GM10248 (cell line): ENCODE measurements around the gene GOLGA7B.

ENCODE experiments used
- CTCF ChIA-PET: fragments of 300-600 bp; sonication (Branson Sonifier 250); formaldehyde crosslinking; extraction: SDS; loops from one replicate; lab custom pipeline; 2021; ENCODE audit warnings: antibody characterized with exemption; lab: Yijun Ruan, JAX
- POLR2A ChIA-PET: fragments of 350-650 bp; sonication (Branson Sonifier 250); formaldehyde crosslinking; extraction: SDS; loops from one replicate; lab custom pipeline; 2020; ENCODE audit warnings: antibody characterized with exemption; lab: Yijun Ruan, JAX
- DNase-seq: peaks from one replicate; pipeline ENCODE4 v3.0.0; 2012; ENCODE audit errors: extremely low spot score
- CTCF ChIP-seq: IDR thresholded peaks from 2 replicates; pipeline ENCODE4 v1.5.1; 2012; ENCODE audit warnings: mild to moderate bottlenecking, low read depth; ENCODE audit errors: extremely low read depth, missing control alignments, control extremely low read depth

GOLGA7B gene

GRCh38 chr10:97863808-97864207 is 14.2 kb downstream of the GOLGA7B start:
- DNase-seq = no peak
- no peak for TF ChIP-seq CTCF
- CTCF ChIA-PET = interaction anchor here (1.4 kb wide), 1 partner anchor 51 kb away, joined by 4 read pairs; no protein-coding TSS in a partner anchor
- POLR2A ChIA-PET = no interaction called here

DNA sequence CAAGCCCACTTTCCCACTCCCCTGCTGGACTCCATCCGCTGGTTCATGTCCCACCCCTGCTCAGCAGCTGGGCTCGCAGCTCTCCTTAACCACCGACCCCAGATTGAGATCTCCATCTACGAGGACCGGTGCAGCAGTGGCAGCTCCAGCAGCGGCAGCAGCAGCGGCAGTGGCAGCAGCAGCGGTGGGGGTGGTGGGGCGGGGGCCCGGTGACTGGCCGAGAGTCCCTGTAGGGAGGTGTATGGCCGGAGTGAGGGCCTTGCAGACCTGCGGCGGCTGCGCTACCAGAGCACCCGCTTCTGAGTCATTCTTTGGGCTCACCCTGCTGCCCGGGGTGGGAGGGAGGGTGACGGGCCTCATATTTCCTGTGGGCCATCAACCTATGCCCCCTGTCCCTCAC is 15.8 kb downstream of the GOLGA7B start:
- CTCF ChIA-PET = no interaction called here
- no peak for DNase-seq
- no peak for TF ChIP-seq CTCF
- POLR2A ChIA-PET = no interaction called here

GRCh38 chr10:97866524-97867219 is 17.0 kb downstream of the GOLGA7B start:
- ChIA-PET CTCF (no interaction called here), POLR2A (no interaction called here)
- no peak for DNase-seq
- TF ChIP-seq CTCF = no peak

GRCh38 chr10:97867220-97867800 is 17.7 kb downstream of the GOLGA7B start:
- DNase-seq = no peak
- no peak for TF ChIP-seq CTCF
- CTCF ChIA-PET = no interaction called here
- POLR2A ChIA-PET = no interaction called here

DNA sequence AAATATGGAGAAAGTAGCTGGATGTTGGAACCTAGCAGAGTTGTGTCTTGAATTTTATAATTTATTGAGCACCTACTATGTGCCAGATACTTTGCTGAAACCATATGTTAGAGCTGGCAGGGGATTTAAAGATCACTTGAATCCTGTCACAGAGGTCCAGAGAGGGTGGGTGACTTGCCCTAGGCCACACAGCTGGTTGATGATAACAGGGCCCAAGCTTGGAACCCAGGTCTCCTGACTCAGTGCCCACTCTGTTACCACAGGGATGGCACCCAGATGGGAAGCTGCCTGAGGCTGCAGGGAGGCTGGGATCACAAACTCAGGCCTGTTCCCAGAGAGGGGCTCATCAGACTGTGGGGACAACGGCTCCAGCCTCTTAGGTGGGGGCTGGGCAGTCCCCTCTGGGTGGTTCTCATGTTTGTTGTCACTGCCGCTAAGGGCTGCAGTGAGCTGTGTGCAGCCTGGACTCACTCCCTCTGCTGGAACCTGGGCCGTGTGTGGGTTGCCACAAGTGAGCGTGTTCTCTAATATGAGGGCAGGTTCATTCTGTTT is 18.6 kb downstream of the GOLGA7B start:
- no peak for DNase-seq
- TF ChIP-seq CTCF = no peak
- ChIA-PET CTCF (interaction anchor here (1.1 kb wide), 1 partner anchor 20 kb away, joined by 4 read pairs; no protein-coding TSS in a partner anchor), POLR2A (no interaction called here)

DNA sequence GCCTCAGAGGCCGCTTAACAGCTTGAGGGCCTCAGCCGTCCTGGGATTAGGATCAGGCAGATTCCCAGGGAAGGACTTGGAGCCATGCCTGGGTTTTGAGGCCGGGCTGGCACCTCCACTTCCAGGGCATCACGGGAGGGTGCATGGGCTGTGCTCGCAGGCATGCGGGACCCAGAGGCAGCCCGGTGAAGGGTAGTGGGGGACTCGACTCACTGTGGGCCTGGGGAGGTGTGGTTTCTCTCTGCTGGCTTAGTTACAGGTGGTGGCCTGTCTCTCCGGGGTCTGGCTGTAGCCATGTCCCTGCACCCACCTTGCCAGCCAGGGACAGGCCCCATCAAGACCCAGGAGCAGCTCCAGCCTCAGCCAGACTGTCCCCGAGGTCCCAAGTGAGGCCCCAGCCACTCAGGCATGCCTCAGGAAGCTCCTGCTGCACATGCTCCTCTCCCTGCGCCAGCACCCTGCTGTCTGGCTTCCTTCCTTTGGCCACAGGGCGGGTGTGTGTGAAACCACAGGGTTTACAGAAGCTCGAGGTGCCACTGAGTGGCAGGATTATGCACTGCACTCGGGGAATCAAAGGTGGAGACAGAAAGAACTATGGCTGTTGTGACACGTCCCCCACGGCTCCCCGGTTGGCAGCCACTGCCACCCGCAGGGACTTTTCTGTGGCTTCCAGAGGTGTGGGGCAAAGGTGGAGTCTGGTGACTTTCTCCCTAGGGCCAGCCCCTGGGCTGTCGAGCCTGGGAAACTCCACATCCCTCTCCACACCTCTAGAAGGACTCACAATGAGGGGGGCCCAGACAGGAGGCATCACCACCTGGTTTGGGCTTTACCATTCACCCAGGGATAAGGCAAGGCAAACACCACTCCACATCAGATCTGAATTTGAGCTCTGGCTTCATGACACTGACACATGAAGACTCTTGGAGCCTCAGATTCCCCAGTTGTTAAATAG is 19.7 kb downstream of the GOLGA7B start:
- peak; percentile 70 for DNase-seq
- CTCF ChIA-PET = interaction anchor here (1.1 to 1.9 kb wide), 4 partner anchors 11 to 167 kb away, joined by 3 to 6 read pairs (median 4); no protein-coding TSS in a partner anchor
- POLR2A ChIA-PET = no interaction called here
- TF ChIP-seq CTCF = peak; percentile 33
